Ectodermal cell (in vitro differentiated cells): ENCODE results near the gene SFMBT2.

ENCODE experiments used
- H3K27ac ChIP-seq: 2 replicates; pipeline ENCODE4 v1.7.0; 2013; ENCODE audit warnings: mild to moderate bottlenecking, low read depth, low read length; ENCODE audit not compliant: insufficient read depth, poor library complexity, severe bottlenecking
- H3K27me3 ChIP-seq: 2 replicates; pipeline ENCODE4 v1.7.0; 2013; ENCODE audit warnings: mild to moderate bottlenecking, low read length; ENCODE audit not compliant: insufficient read depth, control insufficient read depth, poor library complexity, severe bottlenecking
- H3K36me3 ChIP-seq: one replicate; pipeline ENCODE4 v1.7.0; 2013; ENCODE audit warnings: low read length; ENCODE audit not compliant: control insufficient read depth, insufficient read depth
- H3K4me1 ChIP-seq: one replicate; pipeline ENCODE4 v1.7.0; 2013; ENCODE audit warnings: low read length; ENCODE audit not compliant: control insufficient read depth, insufficient read depth
- H3K4me3 ChIP-seq: 2 replicates; pipeline ENCODE4 v1.7.0; 2013; ENCODE audit warnings: low read depth, low read length, control low read depth; ENCODE audit not compliant: insufficient read depth
- H3K9me3 ChIP-seq: 2 replicates; pipeline ENCODE4 v1.7.0; 2013; ENCODE audit warnings: mild to moderate bottlenecking, low read length, moderate library complexity; ENCODE audit not compliant: control insufficient read depth
- WGBS, 2 experiments: methylation state at CpG; one replicate each; pipeline ENCODE4 v1.1.7; 2013; ENCODE audit warnings: missing lambda C conversion rate in 2 of 2; 5-methylcytosine and 5-hydroxymethylcytosine counted together

The SFMBT2 gene

DNA sequence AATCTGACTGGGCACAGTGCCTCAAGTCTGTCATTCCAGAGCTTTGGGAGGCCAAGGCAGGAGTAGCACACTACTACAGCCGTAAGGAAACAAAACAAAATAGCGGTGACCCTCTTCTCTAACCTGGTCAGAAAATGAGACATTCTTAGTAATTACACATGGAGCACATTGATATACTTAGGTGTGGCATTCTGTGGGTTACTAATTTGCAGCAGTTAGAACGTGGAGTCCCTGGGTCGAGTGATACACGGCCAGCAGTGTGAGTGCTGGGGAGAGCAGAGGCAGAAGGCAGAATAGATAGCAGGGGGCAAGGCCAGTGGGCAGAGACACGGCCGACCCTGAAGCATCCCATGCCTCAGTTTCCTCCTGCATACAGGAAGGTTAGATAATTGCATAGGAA is 28.9 kb upstream of the SFMBT2 start:
- Histone ChIP-seq H3K9me3 (no peaks in the 10 kb centered on the region), H3K36me3 (no peaks in the 10 kb centered on the region), H3K4me1 (no peaks in the 10 kb centered on the region), H3K27me3 (no peaks in the 10 kb centered on the region), H3K27ac (no peak overlapping the region), H3K4me3 (no peak overlapping the region)
- 94 to 97% methylated on average over 7 of the region's 7 CpGs for WGBS, 2 experiments

DNA sequence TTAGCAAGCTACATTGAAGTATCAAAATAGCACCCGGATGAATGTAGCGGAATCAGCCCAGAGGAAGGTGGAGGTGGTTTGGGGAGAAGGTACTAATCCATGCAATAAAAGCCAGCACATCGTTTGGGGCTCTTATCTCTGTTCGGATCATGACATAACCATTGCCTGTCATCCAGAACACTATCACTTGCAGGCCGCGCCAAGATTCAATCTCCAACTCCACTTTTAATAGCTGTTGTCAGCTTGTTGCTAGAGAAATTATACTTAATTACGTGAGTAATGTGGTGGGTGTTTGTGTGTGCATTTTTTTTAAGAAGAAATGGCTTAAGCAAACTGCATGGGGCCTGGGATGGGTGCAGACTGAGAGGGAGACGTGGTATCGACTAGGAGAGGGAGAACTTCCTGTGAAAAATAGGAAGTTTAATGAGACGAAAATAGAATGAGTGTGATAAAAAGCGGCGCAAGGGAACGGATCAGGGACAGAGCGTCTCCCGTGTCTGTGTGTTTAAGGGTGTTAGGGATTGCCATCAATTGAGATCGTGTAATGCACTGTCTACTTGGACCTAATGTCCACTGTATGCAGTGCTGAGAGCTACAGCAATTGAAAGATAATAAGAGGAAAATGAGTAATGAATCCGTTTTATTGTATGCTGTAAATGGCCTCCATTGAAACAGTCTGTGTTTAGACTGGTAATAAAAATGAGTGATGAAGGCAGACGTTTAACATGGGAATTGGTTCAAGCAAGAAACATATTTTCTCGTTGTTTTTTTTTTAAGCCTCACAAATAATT is 27.6 kb upstream of the SFMBT2 start:
- Histone ChIP-seq H3K4me3 (no peak overlapping the region), H3K9me3 (no peaks in the 10 kb centered on the region), H3K27ac (no peak overlapping the region), H3K36me3 (no peaks in the 10 kb centered on the region), H3K27me3 (no peaks in the 10 kb centered on the region), H3K4me1 (no peaks in the 10 kb centered on the region)
- WGBS, 2 experiments: 92 to 95% methylated on average over 19 of the region's 19 CpGs

DNA sequence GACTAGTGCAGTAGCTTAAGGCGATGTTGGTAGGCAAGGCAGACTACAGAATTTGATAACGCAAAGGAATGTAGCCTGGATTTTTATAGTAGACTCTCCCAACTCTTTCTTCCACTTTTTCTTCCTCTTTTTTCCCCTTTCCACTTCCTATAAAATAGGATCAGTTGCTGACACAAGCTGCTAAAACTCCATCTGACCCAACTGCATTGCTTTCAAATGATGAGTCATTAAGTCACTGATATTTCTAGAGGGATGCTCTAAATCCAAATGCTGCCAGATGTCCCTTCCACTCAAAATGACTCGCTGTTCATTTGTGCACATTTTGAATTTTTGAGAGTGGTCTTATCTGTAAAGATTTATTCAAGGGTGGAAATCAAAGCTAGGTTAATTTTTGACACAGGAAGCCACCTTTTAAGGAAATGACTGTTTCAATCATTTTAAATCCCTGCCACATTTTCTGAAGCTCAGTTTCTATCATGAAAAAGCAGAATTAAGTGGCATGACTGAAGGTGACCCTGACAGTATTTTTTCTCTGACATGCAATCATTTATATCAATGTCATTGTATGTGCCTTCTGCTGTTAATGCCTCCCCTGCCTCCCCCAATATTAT is 25.8 kb upstream of the SFMBT2 start:
- Histone ChIP-seq H3K9me3 (no peaks in the 10 kb centered on the region), H3K27me3 (no peaks in the 10 kb centered on the region), H3K27ac (no peak overlapping the region), H3K36me3 (no peaks in the 10 kb centered on the region), H3K4me3 (no peak overlapping the region), H3K4me1 (no peaks in the 10 kb centered on the region)
- 90 to 95% methylated on average over 3 of the region's 3 CpGs for WGBS, 2 experiments

- no peak overlapping the region for H3K4me3 ChIP-seq
- WGBS, 2 experiments: 82 to 83% methylated on average over 2 of the region's 2 CpGs
- no peaks in the 10 kb centered on the region for H3K4me1 ChIP-seq
Measured at GRCh38 chr10:7435674-7436073, 24.8 kb upstream of the SFMBT2 start.

DNA sequence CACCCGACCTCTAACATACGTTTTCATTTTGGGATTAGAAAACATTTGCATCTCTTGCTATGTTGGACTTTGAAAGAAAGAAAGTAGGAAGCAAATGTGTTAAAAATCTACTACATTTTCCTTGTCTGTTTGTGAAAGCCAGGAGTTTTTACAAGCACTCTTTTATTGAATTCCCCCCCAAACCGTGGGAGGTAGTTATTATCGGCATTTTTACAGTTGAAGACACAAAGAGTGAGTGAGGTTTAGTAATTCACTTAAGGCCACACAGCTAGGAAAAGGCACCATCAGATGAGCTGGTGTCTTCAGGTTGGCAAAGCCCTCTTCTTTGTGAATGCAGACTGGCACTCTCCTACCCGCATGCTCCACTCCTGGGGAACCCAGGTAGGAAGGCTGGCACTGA is 23.5 kb upstream of the SFMBT2 start:
- no peaks in the 10 kb centered on the region for H3K9me3 ChIP-seq
- WGBS, 2 experiments: 94 to 97% methylated on average over 5 of the region's 5 CpGs
- no peaks in the 10 kb centered on the region for H3K27me3 ChIP-seq
- H3K4me3 ChIP-seq: no peak overlapping the region
- no peaks in the 10 kb centered on the region for H3K4me1 ChIP-seq
- no peaks in the 10 kb centered on the region for H3K36me3 ChIP-seq
- no peak overlapping the region for H3K27ac ChIP-seq

More at GRCh38 chr10:7435674-7436073, 24.8 kb upstream of the SFMBT2 start:
- no peaks in the 10 kb centered on the region for H3K9me3 ChIP-seq
- H3K27ac ChIP-seq: no peak overlapping the region
- H3K36me3 ChIP-seq: no peaks in the 10 kb centered on the region
- no peaks in the 10 kb centered on the region for H3K27me3 ChIP-seq

- Histone ChIP-seq H3K36me3 (no peaks in the 10 kb centered on the region), H3K27ac (no peak overlapping the region), H3K4me1 (no peaks in the 10 kb centered on the region), H3K4me3 (no peak overlapping the region), H3K27me3 (no peaks in the 10 kb centered on the region), H3K9me3 (no peaks in the 10 kb centered on the region)
- 90 to 92% methylated on average over 7 to 8 of the region's 8 CpGs for WGBS, 2 experiments
Measured at GRCh38 chr10:7433861-7434260, 23.0 kb upstream of the SFMBT2 start.

GRCh38 chr10:7432884-7433726 is 22.3 kb upstream of the SFMBT2 start:
- H3K27me3 ChIP-seq: no peaks in the 10 kb centered on the region
- no peaks in the 10 kb centered on the region for H3K36me3 ChIP-seq
- no peak overlapping the region for H3K4me3 ChIP-seq
- no peaks in the 10 kb centered on the region for H3K9me3 ChIP-seq
- no peaks in the 10 kb centered on the region for H3K4me1 ChIP-seq
- H3K27ac ChIP-seq: no peak overlapping the region
- WGBS, 2 experiments: 40 to 46% methylated on average over 18 to 19 of the region's 19 CpGs

- WGBS, 2 experiments: 84 to 88% methylated on average over 4 to 5 of the region's 5 CpGs
- Histone ChIP-seq H3K27ac (no peak overlapping the region), H3K27me3 (no peaks in the 10 kb centered on the region), H3K9me3 (no peaks in the 10 kb centered on the region), H3K4me3 (no peak overlapping the region), H3K36me3 (no peaks in the 10 kb centered on the region), H3K4me1 (peaks cover under 1% of the 10 kb centered on the region)
Measured at GRCh38 chr10:7428673-7429350, 18.0 kb upstream of the SFMBT2 start.

GRCh38 chr10:7426349-7426748 is 15.5 kb upstream of the SFMBT2 start:
- Histone ChIP-seq H3K36me3 (no peaks in the 10 kb centered on the region), H3K4me3 (no peak overlapping the region), H3K27ac (no peak overlapping the region), H3K9me3 (no peaks in the 10 kb centered on the region), H3K27me3 (no peaks in the 10 kb centered on the region), H3K4me1 (peaks cover 4% of the 10 kb centered on the region)
- WGBS, 2 experiments: 78 to 96% methylated on average over 3 to 4 of the region's 4 CpGs
